Left lung (tissue), 10 donors: ENCODE data around the gene SCGN. TPM values are rescaled to one million over a fixed set of nuclear protein-coding genes. Genes with fewer than 3 reads are reported as not detected.
A peak's percentile ranks its signal among the peaks of the same experiment; 100 is the strongest.

Source experiments
- ATAC-seq: fragments of 200-7000 bp; cut with Tn5 transposase; one replicate; pipeline ENCODE4 v1.9.1; 2020; ENCODE audit warnings: moderate library complexity
- DNase-seq, 4 donors: peaks; one replicate each; pipeline ENCODE4 v3.0.0-alpha.2; 2013 to 2020
- H3K27ac ChIP-seq, 2 donors: fragments of 200-600 bp; sonication (generic) in 1 of 2; one replicate each; pipeline versions ENCODE4 v1.5.0 to v1.8.0; 2020 to 2021
- H3K27me3 ChIP-seq, 2 donors: fragments of 200-600 bp; sonication (generic) in 1 of 2; one replicate each; pipeline versions ENCODE4 v1.5.0 to v1.8.0; 2020 to 2021
- H3K36me3 ChIP-seq, 2 donors: fragments of 200-600 bp; sonication (generic) in 1 of 2; one replicate each; pipeline versions ENCODE4 v1.5.0 to v1.8.0; 2020 to 2021
- H3K4me1 ChIP-seq, 2 donors: fragments of 200-600 bp; one replicate each; pipeline ENCODE4 v1.8.0; 2021
- H3K4me3 ChIP-seq, 2 donors: fragments of 200-600 bp; sonication (generic) in 1 of 2; one replicate each; pipeline versions ENCODE4 v1.5.0 to v1.8.0; 2020 to 2021; ENCODE audit warnings: mild to moderate bottlenecking in 1 of 2
- H3K9me3 ChIP-seq, 2 donors: fragments of 200-600 bp; sonication (generic) in 1 of 2; one replicate each; pipeline versions ENCODE4 v1.5.0 to v1.8.0; 2020 to 2021
- CTCF ChIP-seq, 2 donors: fragments of 200-600 bp; sonication (generic) in 1 of 2; IDR thresholded peaks; one replicate each; pipeline versions ENCODE4 v1.5.0 to v1.8.0; 2021; ENCODE audit warnings: antibody characterized with exemption in 2 of 2
- intact Hi-C, 2 donors: fragments of 100-400 bp; cut with DNase I; formaldehyde crosslinking; loops; one replicate each; pipeline versions ENCODE4 v1.11.2 to v1.14.2; 2022
- polyA plus RNA-seq, 6 donors: library from polyadenylated mRNA; unstranded; fragments of 120-200 nt; gene quantifications; one replicate each; pipeline ENCODE4 v1.2.1, GENCODE V29; 2013; ENCODE audit not compliant: insufficient read length in 6 of 6
- total RNA-seq, 2 donors: library from RNA; stranded (reverse); fragmentation: NEBNext Ultra II Directional; extraction: Animal tissue kit (Norgen Biotek cat#: 25700); gene quantifications; one replicate each; pipeline ENCODE4 v1.2.1, GENCODE V29; 2021
- donor health status: DM: no; HTN: yes; CAD: no.
- donor health status: DM: no; HTN: no; CAD: no.

The SCGN gene
- total and polyA plus RNA-seq, 8 donors: 1.4 to 3.0 (median 1.7) TPM; not detected in 2

- no peaks in the 10 kb centered on the region for H3K4me1 ChIP-seq
- H3K9me3 ChIP-seq: no peaks in the 10 kb centered on the region
- no peak overlapping the region for H3K4me3 ChIP-seq
- TF ChIP-seq CTCF (IDR thresholded peaks at IDR 0.05): no peak
- DNase-seq (no peak), ATAC-seq (no peak)
- H3K36me3 ChIP-seq: no peaks in the 10 kb centered on the region
- peaks cover 0 to 14% of the 10 kb centered on the region in 2 donors for H3K27me3 ChIP-seq
- H3K27ac ChIP-seq: no peak overlapping the region
- intact Hi-C loops: no loop called here
These were observed 14.8 kb upstream of the SCGN start for GRCh38 chr6:25637211-25637610.

GRCh38 chr6:25637960-25638434 is 14.0 kb upstream of the SCGN start:
- ATAC-seq (no peak), DNase-seq (peak in 1 of 4 donors; percentile 15)
- no peak for TF ChIP-seq CTCF (IDR thresholded peaks at IDR 0.05)
- Histone ChIP-seq H3K4me1 (no peaks in the 10 kb centered on the region), H3K9me3 (no peaks in the 10 kb centered on the region), H3K27me3 (peaks cover 0 to 9% of the 10 kb centered on the region in 2 donors), H3K36me3 (no peaks in the 10 kb centered on the region), H3K27ac (no peak overlapping the region), H3K4me3 (no peak overlapping the region)
- intact Hi-C loops: no loop called here

GRCh38 chr6:25639653-25640052 is 12.4 kb upstream of the SCGN start:
- Histone ChIP-seq H3K4me3 (no peak overlapping the region), H3K36me3 (no peaks in the 10 kb centered on the region), H3K4me1 (no peaks in the 10 kb centered on the region), H3K27me3 (peaks cover 0 to 12% of the 10 kb centered on the region in 2 donors), H3K27ac (no peak overlapping the region), H3K9me3 (no peaks in the 10 kb centered on the region)
- no peak for TF ChIP-seq CTCF (IDR thresholded peaks at IDR 0.05)
- DNase-seq (no peak), ATAC-seq (no peak)
- intact Hi-C loops: no loop called here

GRCh38 chr6:25640446-25640845 is 11.6 kb upstream of the SCGN start:
- no peaks in the 10 kb centered on the region for H3K4me1 ChIP-seq
- no peak overlapping the region for H3K4me3 ChIP-seq
- no peak for DNase-seq
- no peak for ATAC-seq
- H3K27me3 ChIP-seq: peaks cover 0 to 13% of the 10 kb centered on the region in 2 donors
- no peak overlapping the region for H3K27ac ChIP-seq
- intact Hi-C loops: no loop called here
- H3K9me3 ChIP-seq: no peaks in the 10 kb centered on the region
- H3K36me3 ChIP-seq: no peaks in the 10 kb centered on the region
- no peak for TF ChIP-seq CTCF (IDR thresholded peaks at IDR 0.05)

- TF ChIP-seq CTCF (IDR thresholded peaks at IDR 0.05): no peak
- H3K27me3 ChIP-seq: peaks cover 0 to 16% of the 10 kb centered on the region in 2 donors
- ATAC-seq: no peak
These were observed 11.1 kb upstream of the SCGN start for GRCh38 chr6:25640891-25641290.

More at GRCh38 chr6:25640891-25641290, 11.1 kb upstream of the SCGN start:
- DNase-seq: no peak
- Histone ChIP-seq H3K9me3 (no peaks in the 10 kb centered on the region), H3K27ac (no peak overlapping the region), H3K4me3 (no peak overlapping the region), H3K4me1 (no peaks in the 10 kb centered on the region), H3K36me3 (no peaks in the 10 kb centered on the region)
- intact Hi-C loops: no loop called here
